K562 (cell line): Measurements from ENCODE around the gene KRT82. TPM values are rescaled to one million over a fixed set of nuclear protein-coding genes. Genes with fewer than 3 reads are reported as not detected.

Experiments used
- ATAC-seq: fragments of 200-7000 bp; cut with Tn5 transposase; 3 replicates; pipeline ENCODE4 v1.9.1; 2020; ENCODE audit warnings: moderate library complexity
- BruUV-seq: library from RNA; stranded (reverse); fragments of 400-500 nt; replicated peaks from 2 replicates; lab custom pipeline; 2021; lab: Mats Ljungman, UMichigan
- CTCF ChIA-PET: fragments of 300-600 bp; formaldehyde crosslinking; extraction: SDS; loops from one replicate; lab custom pipeline; 2021; ENCODE audit warnings: low intra/inter-chr PET ratio; lab: Yijun Ruan, JAX
- POLR2A ChIA-PET: fragments of 300-600, 350-650 bp; sonication (Branson Sonifier 250); formaldehyde crosslinking; extraction: SDS; loops from one replicate; lab custom pipeline; 2021; ENCODE audit warnings: antibody characterized with exemption, inconsistent platforms; lab: Yijun Ruan, JAX
- DNase-seq, 4 experiments: peaks; one replicate each; pipeline versions ENCODE4 v3.0.0 to v3.0.0-alpha.2; 2011 to 2018; ENCODE audit warnings: low spot score in 3 of 4, mixed read lengths in 3 of 4; ENCODE audit errors: extremely low read depth in 1 of 4
- FAIRE-seq: peaks from 2 replicates; lab custom pipeline; 2011; peaks lifted over from hg19 to GRCh38; lab: Jason Lieb, UNC
- H2AFZ ChIP-seq: 2 replicates; pipeline ENCODE4 v1.6.0; 2011; ENCODE audit warnings: low read depth, low read length, control low read depth, inconsistent platforms
- H3K27ac ChIP-seq: fragments of 200-600 bp; 3 replicates; pipeline ENCODE4 v1.8.0; 2011; ENCODE audit warnings: low read depth, mild to moderate bottlenecking, control low read depth, inconsistent platforms, low read length, moderate library complexity, mixed read lengths; ENCODE audit errors: extremely low read depth
- H3K27me3 ChIP-seq, 2 experiments: fragments of 300-600 bp in 1 of 2; 2 replicates in 1 of 2; 3 replicates in 1 of 2; pipeline versions ENCODE4 v1.6.0 to v1.8.0; 2011; ENCODE audit warnings: inconsistent platforms in 2 of 2, low read length in 2 of 2, mild to moderate bottlenecking in 1 of 2, mixed read lengths in 1 of 2, moderate library complexity in 1 of 2; ENCODE audit not compliant: control insufficient read depth in 2 of 2, insufficient read depth in 2 of 2
- H3K36me3 ChIP-seq: fragments of 300-600 bp; 3 replicates; pipeline ENCODE4 v1.8.0; 2011; ENCODE audit warnings: mild to moderate bottlenecking, low read length, inconsistent platforms; ENCODE audit not compliant: control insufficient read depth, insufficient read depth
- H3K4me1 ChIP-seq, 2 experiments: fragments of 200-600 bp in 1 of 2; replicated peaks in 1 of 2; 2 replicates in 1 of 2; 3 replicates in 1 of 2; pipeline versions ENCODE4 v1.5.1 to v1.8.0; 2011; ENCODE audit warnings: inconsistent platforms in 2 of 2, low read length in 2 of 2, mild to moderate bottlenecking in 1 of 2, mixed read lengths in 1 of 2, moderate library complexity in 1 of 2; ENCODE audit not compliant: control insufficient read depth in 2 of 2, insufficient read depth in 2 of 2
- H3K4me2 ChIP-seq: 2 replicates; pipeline ENCODE4 v1.6.1; 2011; ENCODE audit warnings: low read length, control low read depth, inconsistent platforms, mixed read lengths; ENCODE audit not compliant: insufficient read depth
- H3K4me3 ChIP-seq: fragments of 200-600 bp; sonication (generic), shearing (Covaris generic); 2 replicates; pipeline ENCODE4 v1.5.1; 2016; ENCODE audit warnings: control low read depth, inconsistent platforms
- H3K79me2 ChIP-seq: fragments of 200-600 bp; 3 replicates; pipeline ENCODE4 v1.8.0; 2011; ENCODE audit warnings: low read length, inconsistent platforms; ENCODE audit not compliant: control insufficient read depth, insufficient read depth
- H3K9ac ChIP-seq, 2 experiments: 2 replicates each; pipeline versions ENCODE4 v1.6.0 to v1.6.1; 2011; ENCODE audit warnings: low read depth in 2 of 2, low read length in 2 of 2, control low read depth in 1 of 2, inconsistent platforms in 1 of 2, mild to moderate bottlenecking in 1 of 2, mixed read lengths in 1 of 2; ENCODE audit not compliant: insufficient read depth in 1 of 2
- H3K9me1 ChIP-seq: one replicate; pipeline ENCODE4 v1.6.0; 2011; ENCODE audit warnings: inconsistent platforms, mild to moderate bottlenecking, low read length, moderate library complexity; ENCODE audit not compliant: control insufficient read depth, insufficient read depth
- H3K9me3 ChIP-seq: replicated peaks from 2 replicates; pipeline ENCODE4 v1.5.1; 2011; ENCODE audit warnings: low read depth, low read length, inconsistent platforms; ENCODE audit not compliant: control insufficient read depth, insufficient read depth
- H4K20me1 ChIP-seq: replicated peaks from 2 replicates; pipeline ENCODE4 v1.6.1; 2011; ENCODE audit warnings: low read length, inconsistent platforms, mixed read lengths; ENCODE audit not compliant: control insufficient read depth, insufficient read depth
- CBFA2T3 ChIP-seq: fragments of 450-650 bp; IDR thresholded peaks from 2 replicates; pipeline ENCODE4 v1.6.1; 2017
- CREBBP ChIP-seq: IDR thresholded peaks from one replicate; pipeline ENCODE4 v1.6.1; 2012; ENCODE audit warnings: low read depth, mild to moderate bottlenecking, control low read depth, inconsistent platforms, low read length
- HOXB6 ChIP-seq: fragments of 250-450 bp; sonication (Bioruptor Pico); IDR thresholded peaks from 2 replicates; pipeline ENCODE4 v1.5.1; 2022; ENCODE audit warnings: mild to moderate bottlenecking, borderline replicate concordance
- MECOM ChIP-seq: fragments of 250-450 bp; sonication (Bioruptor Pico); IDR thresholded peaks from 2 replicates; pipeline ENCODE4 v1.8.0; 2022; ENCODE audit warnings: inconsistent platforms
- OTX1 ChIP-seq: fragments of 450-650 bp; formaldehyde crosslinking; IDR thresholded peaks from 2 replicates; pipeline ENCODE4 v1.4.0; 2022; ENCODE audit warnings: mild to moderate bottlenecking
- POLR2AphosphoS5 ChIP-seq: IDR thresholded peaks from 2 replicates; pipeline ENCODE4 v1.6.1; 2011; ENCODE audit warnings: mild to moderate bottlenecking, low read depth, low read length, moderate library complexity; ENCODE audit not compliant: control insufficient read depth, insufficient read depth
- SMAD3 ChIP-seq: fragments of 450-650 bp; formaldehyde crosslinking; conservative IDR thresholded peaks from 2 replicates; pipeline ENCODE4 v1.4.0; 2020; ENCODE audit warnings: mild to moderate bottlenecking
- SMARCC2 ChIP-seq: fragments of 450-650 bp; IDR thresholded peaks from 2 replicates; pipeline ENCODE4 v1.6.1; 2017; ENCODE audit warnings: antibody characterized with exemption, moderate library complexity, mild to moderate bottlenecking, low read depth
- STAT6 ChIP-seq: sonication (generic); formaldehyde crosslinking; IDR thresholded peaks from 2 replicates; pipeline ENCODE4 v1.8.1; 2023; ENCODE audit warnings: mild to moderate bottlenecking, missing genetic modification reagents
- ZBTB11 ChIP-seq, 3 experiments: fragments of 200-800 bp in 1 of 3; fragments of 250-450 bp in 1 of 3; fragments of 450-650 bp in 1 of 3; sonication (Bioruptor Pico) in 1 of 3; sonication (Bioruptor generic) in 1 of 3; formaldehyde crosslinking in 1 of 3; IDR thresholded peaks; 2 replicates each; pipeline versions ENCODE4 v1.6.1 to v1.8.0; 2016 to 2022; ENCODE audit warnings: mild to moderate bottlenecking in 2 of 3, missing genetic modification characterization in 2 of 3, missing compliant biosample characterization in 1 of 3, moderate library complexity in 1 of 3
- ZBTB17 ChIP-seq: fragments of 450-650 bp; formaldehyde crosslinking; IDR thresholded peaks from 2 replicates; pipeline ENCODE4 v1.4.0; 2020; ENCODE audit warnings: mild to moderate bottlenecking
- ZNF445 ChIP-seq: fragments of 250-450 bp; sonication (Bioruptor Pico); IDR thresholded peaks from 2 replicates; pipeline ENCODE4 v1.4.0; 2020; ENCODE audit warnings: low read depth, mild to moderate bottlenecking, moderate library complexity
- ZSCAN29 ChIP-seq: fragments of 450-650 bp; IDR thresholded peaks from 2 replicates; pipeline ENCODE4 v1.6.1; 2017
- WGBS: fragments of 100-300 bp; shearing (Covaris generic); methylation state at CpG from one replicate; pipeline ENCODE4 v1.1.6; 2016; ENCODE audit warnings: low coverage, mixed read lengths; ENCODE audit not compliant: insufficient coverage; ENCODE audit errors: missing lambda C conversion rate; 5-methylcytosine and 5-hydroxymethylcytosine counted together
- in situ Hi-C: fragments of 300-500 bp; cut with MboI; formaldehyde crosslinking; loops from 4 replicates; pipeline ENCODE4 v1.15.0; 2018; ENCODE audit warnings: inconsistent platforms, mixed read lengths
- intact Hi-C: fragments of 100-400 bp; cut with micrococcal nuclease; formaldehyde crosslinking; loops from 2 replicates; pipeline ENCODE4 v1.14.2; 2022
- polyA plus RNA-seq, 8 experiments: library from polyadenylated mRNA; depleted of rRNA in 4 of 8; stranded (reverse) in 5 of 8; unstranded in 3 of 8; fragments of >200 nt; fragmentation: Nextera tagmentation in 2 of 8; fragmentation: Illumina TruSeq in 1 of 8; extraction: Ambion mirVana in 2 of 8; extraction: Trizol in 1 of 8; gene quantifications; 2 replicates each; pipeline versions ENCODE4 v1.2.1 to v1.2.3, GENCODE V29; 2011 to 2014; ENCODE audit warnings: inconsistent platforms in 1 of 8, missing spikeins in 1 of 8
- total RNA-seq, 7 experiments: library from RNA; depleted of rRNA in 6 of 7; stranded (reverse); fragments of >200 nt in 6 of 7; fragmentation: Illumina TruSeq in 2 of 7; extraction: Trizol in 2 of 7; gene quantifications; 2 replicates each; pipeline versions ENCODE4 v1.2.1 to v1.2.3, GENCODE V29; 2011 to 2021; ENCODE audit warnings: low replicate concordance in 1 of 7
- TF ChIP-seq, protein P1 (sequence below): fragments of 450-650 bp; formaldehyde crosslinking; IDR thresholded peaks from 2 replicates; pipeline ENCODE4 v1.4.0; 2022; ENCODE audit warnings: missing genetic modification characterization

Gene KRT82
- total and polyA plus RNA-seq, 9 of the 15 experiments (the other 6 are each of a cell fraction or from before 2014, with no cell fraction given), result not detected

DNA sequence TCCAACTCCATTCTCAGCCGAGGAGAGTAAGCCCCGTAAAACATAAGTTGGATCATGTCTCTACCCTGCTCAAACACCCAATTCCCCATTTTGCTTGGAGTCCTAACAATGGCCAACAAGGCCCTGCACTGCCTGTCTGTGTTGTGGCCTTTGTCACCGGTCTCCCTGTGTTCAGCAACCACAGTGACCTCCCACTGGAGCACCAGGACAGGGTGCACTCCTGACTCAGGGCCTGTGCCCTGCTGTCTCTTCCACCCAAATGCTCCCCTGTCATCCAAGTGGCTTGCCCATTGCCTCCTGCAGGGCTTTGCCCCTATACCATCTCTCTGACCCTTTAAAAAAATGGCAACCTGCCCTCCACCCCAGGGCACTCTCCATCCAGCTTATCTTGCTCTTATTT, 34.4 kb downstream of the KRT82 start:
- H3K4me3 ChIP-seq, result no peak overlapping the region
- FAIRE-seq (no peak), ATAC-seq (no peak)
- CTCF ChIA-PET, result interaction anchor here (0.8 to 2.9 kb wide), 3 partner anchors 215 to 609 kb away, joined by 3 to 25 read pairs (median 4); no protein-coding TSS in a partner anchor
- H3K79me2 ChIP-seq, result no peaks in the 10 kb centered on the region
- no peak overlapping the region for H2AFZ ChIP-seq
- no peak for TF ChIP-seq MECOM (CRISPR knock-in tag)
- TF ChIP-seq SMAD3, result no peak
- TF ChIP-seq SMARCC2, result no peak
- no peak for TF ChIP-seq STAT6 (CRISPR knock-in tag)
- no peak for TF ChIP-seq OTX1 (CRISPR knock-in tag)
- no peak for TF ChIP-seq ZBTB11 (CRISPR knock-in tag; IDR thresholded peaks at IDR 0.05)
- TF ChIP-seq, protein P1, sequence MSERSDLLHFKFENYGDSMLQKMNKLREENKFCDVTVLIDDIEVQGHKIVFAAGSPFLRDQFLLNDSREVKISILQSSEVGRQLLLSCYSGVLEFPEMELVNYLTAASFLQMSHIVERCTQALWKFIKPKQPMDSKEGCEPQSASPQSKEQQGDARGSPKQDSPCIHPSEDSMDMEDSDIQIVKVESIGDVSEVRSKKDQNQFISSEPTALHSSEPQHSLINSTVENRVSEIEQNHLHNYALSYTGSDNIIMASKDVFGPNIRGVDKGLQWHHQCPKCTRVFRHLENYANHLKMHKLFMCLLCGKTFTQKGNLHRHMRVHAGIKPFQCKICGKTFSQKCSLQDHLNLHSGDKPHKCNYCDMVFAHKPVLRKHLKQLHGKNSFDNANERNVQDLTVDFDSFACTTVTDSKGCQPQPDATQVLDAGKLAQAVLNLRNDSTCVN (CRISPR knock-in tag), result no peak
- TF ChIP-seq ZSCAN29, result no peak
- TF ChIP-seq CBFA2T3, result no peak
- no peak for TF ChIP-seq ZBTB17 (CRISPR knock-in tag)
- no peak for TF ChIP-seq CREBBP
- TF ChIP-seq ZNF445 (CRISPR knock-in tag), result no peak
- no peak for TF ChIP-seq HOXB6 (CRISPR knock-in tag)
- TF ChIP-seq POLR2AphosphoS5, result no peak
- TF ChIP-seq, all 486 proteins: peak for 0
- H3K27ac ChIP-seq, result no peak overlapping the region
- H3K27me3 ChIP-seq, result peaks cover 6 to 18% of the 10 kb centered on the region in 2 experiments; a peak in 4 of 5 replicates
- 0% methylated on average over 3 of the region's 3 CpGs for WGBS
- H3K9me3 ChIP-seq, result no peaks in the 10 kb centered on the region
- H3K36me3 ChIP-seq, result no peaks in the 10 kb centered on the region
- DNase-seq, result no peak
- in situ Hi-C loops (no loop called here), intact Hi-C loops (loop anchor here (5.0 to 10.0 kb wide), 2 partner anchors 501 to 613 kb away; no protein-coding TSS in a partner anchor)
- POLR2A ChIA-PET, result no interaction called here
- H3K4me1 ChIP-seq, result no peaks in the 10 kb centered on the region
- no peaks in the 10 kb centered on the region for H3K9me1 ChIP-seq
- 0 out of 2 replicates have a peak, but pooled peaks cover 2% of the 10 kb centered on the region for H4K20me1 ChIP-seq
- BruUV-seq, result no TSS peak
- H3K9ac ChIP-seq, result no peak overlapping the region
- no peak overlapping the region for H3K4me2 ChIP-seq
